ENCODE measurements around the gene CFAP141. TPM values are rescaled to one million over a fixed set of nuclear protein-coding genes. Genes with fewer than 3 reads are reported as not detected.

The CFAP141 gene
- total and polyA plus RNA-seq, 2 donors = not detected

DNA sequence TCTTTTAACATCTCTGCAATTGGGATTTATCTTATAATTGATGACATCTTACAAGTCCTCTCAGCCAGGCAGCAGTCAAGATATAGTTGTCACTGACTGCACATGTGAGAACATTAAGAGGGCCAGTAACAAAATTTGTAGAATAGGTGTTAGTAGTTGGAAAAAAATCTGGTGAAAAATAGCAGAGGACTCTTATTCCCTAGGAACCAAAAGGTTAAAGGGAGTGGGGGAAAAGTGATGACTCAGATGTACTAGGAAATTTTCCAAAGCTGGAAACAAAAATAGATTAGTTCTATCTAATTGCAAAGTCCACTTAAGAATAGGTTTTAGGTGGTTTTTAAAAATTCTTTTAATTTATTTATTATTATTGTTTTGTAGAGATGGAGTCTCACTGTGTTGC, 54.8 kb downstream of the CFAP141 start:
- H3K4me1 ChIP-seq (ENCODE audit: control insufficient read depth in 2 of 2, insufficient read depth in 2 of 2, low read length in 2 of 2) = peaks cover 0 to 2% of the 10 kb centered on the region in 2 donors
- H3K9me3 ChIP-seq (ENCODE audit: control insufficient read depth in 2 of 2, insufficient read depth in 1 of 2, low read length in 1 of 2) = no peaks in the 10 kb centered on the region
- DNase-seq (ENCODE audit: low read depth in 6 of 9, low spot score in 9 of 9) = no peak
- peaks cover 8 to 25% of the 10 kb centered on the region in 2 donors for H3K36me3 ChIP-seq (ENCODE audit: control insufficient read depth in 2 of 2, insufficient read depth in 2 of 2, low read length in 1 of 2)
- no peaks in the 10 kb centered on the region for H3K27me3 ChIP-seq (ENCODE audit: control insufficient read depth in 2 of 2, insufficient read depth in 1 of 2, low read length in 1 of 2)
- H3K27ac ChIP-seq (ENCODE audit: low read depth in 1 of 2, low read length in 1 of 2) = no peak overlapping the region
- no peak overlapping the region for H3K4me3 ChIP-seq (ENCODE audit: low read length in 2 of 2)

Other genes with a start within 250 kb of the CFAP141 start
- 9.8 TPM for gene CRTC2, start 247.7 kb downstream of the CFAP141 start, total RNA-seq
- 70.5 TPM for gene CRTC2, start 247.7 kb downstream of the CFAP141 start, polyA plus RNA-seq
- gene SLC39A1, start 242.8 kb downstream of the CFAP141 start, total RNA-seq = 33.8 TPM
- gene SLC39A1, start 242.8 kb downstream of the CFAP141 start, polyA plus RNA-seq = 44.9 TPM
- gene CREB3L4, start 238.4 kb downstream of the CFAP141 start, total RNA-seq = 26.2 TPM
- 17.7 TPM for gene CREB3L4, start 238.4 kb downstream of the CFAP141 start, polyA plus RNA-seq
- gene JTB, start 228.7 kb downstream of the CFAP141 start, total RNA-seq = 134 TPM
- 180 TPM for gene JTB, start 228.7 kb downstream of the CFAP141 start, polyA plus RNA-seq
- 12.3 TPM for gene RAB13, start 220.0 kb downstream of the CFAP141 start, total RNA-seq
- 98.2 TPM for gene RAB13, start 220.0 kb downstream of the CFAP141 start, polyA plus RNA-seq
- gene RPS27, start 215.6 kb downstream of the CFAP141 start, total RNA-seq = 10,992 TPM
- gene RPS27, start 215.6 kb downstream of the CFAP141 start, polyA plus RNA-seq = 16,610 TPM
- 0.14 TPM for gene NUP210L, start 51.3 kb downstream of the CFAP141 start, total RNA-seq
- 0.05 TPM for gene NUP210L, start 51.3 kb downstream of the CFAP141 start, polyA plus RNA-seq
- 315 TPM for gene TPM3, start 14.2 kb downstream of the CFAP141 start, total RNA-seq
- 304 TPM for gene TPM3, start 14.2 kb downstream of the CFAP141 start, polyA plus RNA-seq
- gene UBAP2L, start 14.6 kb upstream of the CFAP141 start, total RNA-seq = 30.5 TPM
- 50.1 TPM for gene UBAP2L, start 14.6 kb upstream of the CFAP141 start, polyA plus RNA-seq
- gene HAX1, start 66.3 kb upstream of the CFAP141 start, total RNA-seq = 120 TPM
- 113 TPM for gene HAX1, start 66.3 kb upstream of the CFAP141 start, polyA plus RNA-seq
- gene AQP10, start 114.8 kb upstream of the CFAP141 start, total RNA-seq = 0.05 TPM
- gene AQP10, start 114.8 kb upstream of the CFAP141 start, polyA plus RNA-seq = 0.09 TPM
- 23.0 TPM for gene ATP8B2, start 119.2 kb upstream of the CFAP141 start, total RNA-seq
- 15.5 TPM for gene ATP8B2, start 119.2 kb upstream of the CFAP141 start, polyA plus RNA-seq
- gene IL6R, start 199.0 kb upstream of the CFAP141 start, total RNA-seq = 10.5 TPM
- 10.3 TPM for gene IL6R, start 199.0 kb upstream of the CFAP141 start, polyA plus RNA-seq

All from thymus (tissue), 11 donors.